WERI-Rb-1 (cell line): ENCODE data around the gene CRISP2.

Experiments
- DNase-seq: peaks from one replicate; pipeline ENCODE4 v3.0.0-alpha.2; 2020
- H3K27ac ChIP-seq: fragments of 250-450 bp; sonication (Bioruptor Pico); 2 replicates; pipeline ENCODE4 v1.5.1; 2020; ENCODE audit warnings: mild to moderate bottlenecking, moderate library complexity
- H3K27me3 ChIP-seq: fragments of 250-450 bp; sonication (Bioruptor Pico); 2 replicates; pipeline ENCODE4 v1.5.1; 2021; ENCODE audit warnings: mild to moderate bottlenecking, low read depth, moderate library complexity; ENCODE audit not compliant: insufficient read depth, severe bottlenecking
- H3K36me3 ChIP-seq: fragments of 250-450 bp; sonication (Bioruptor Pico); 2 replicates; pipeline ENCODE4 v1.5.1; 2020; ENCODE audit warnings: mild to moderate bottlenecking, moderate library complexity
- H3K4me3 ChIP-seq: 2 replicates; pipeline ENCODE4 v1.5.1; 2011; ENCODE audit warnings: low read depth, mild to moderate bottlenecking, control low read depth, low read length
- H3K9me3 ChIP-seq: fragments of 250-450 bp; sonication (Bioruptor Pico); 2 replicates; pipeline ENCODE4 v1.5.1; 2021; ENCODE audit warnings: mild to moderate bottlenecking, moderate library complexity; ENCODE audit not compliant: severe bottlenecking
- CTCF ChIP-seq: IDR thresholded peaks from 2 replicates; pipeline ENCODE4 v1.5.1; 2011; ENCODE audit warnings: low read depth, mild to moderate bottlenecking, control low read depth, inconsistent platforms, low read length

The CRISP2 gene

GRCh38 chr6:49646942-49647341 is 66.4 kb downstream of the CRISP2 start:
- Histone ChIP-seq H3K9me3 (no peaks in the 10 kb centered on the region), H3K27ac (no peak overlapping the region), H3K27me3 (no peaks in the 10 kb centered on the region), H3K4me3 (no peak overlapping the region), H3K36me3 (no peaks in the 10 kb centered on the region)
- no peak for DNase-seq
- no peak for TF ChIP-seq CTCF

- no peak for TF ChIP-seq CTCF
- no peak overlapping the region for H3K27ac ChIP-seq
- no peaks in the 10 kb centered on the region for H3K9me3 ChIP-seq
- H3K27me3 ChIP-seq, result no peaks in the 10 kb centered on the region
- no peak for DNase-seq
- no peaks in the 10 kb centered on the region for H3K36me3 ChIP-seq
- no peak overlapping the region for H3K4me3 ChIP-seq
Observed at GRCh38 chr6:49646130-49646824, 67.1 kb downstream of the CRISP2 start.

DNA sequence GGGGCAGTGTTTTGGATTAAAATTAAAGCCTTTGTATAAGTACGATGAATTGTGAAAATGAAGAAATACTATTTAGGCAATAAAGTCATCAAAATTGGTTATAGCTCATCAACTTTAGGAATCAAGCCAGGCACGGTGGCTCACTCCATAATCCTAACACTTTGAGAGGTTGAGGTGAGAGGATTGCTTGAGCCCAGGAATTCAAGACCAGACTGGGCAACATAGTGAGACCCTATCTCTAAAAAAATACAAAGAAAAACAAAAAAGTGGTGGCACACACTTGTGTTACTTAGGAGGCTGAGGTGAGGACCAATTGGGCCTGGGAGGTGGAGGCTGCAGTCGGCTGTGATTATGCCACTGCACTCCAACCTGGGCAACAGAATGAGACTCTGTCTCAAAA is 68.2 kb downstream of the CRISP2 start:
- Histone ChIP-seq H3K9me3 (no peaks in the 10 kb centered on the region), H3K27me3 (no peaks in the 10 kb centered on the region), H3K36me3 (no peaks in the 10 kb centered on the region), H3K27ac (no peak overlapping the region), H3K4me3 (no peak overlapping the region)
- no peak for DNase-seq
- TF ChIP-seq CTCF, result no peak
